HG03175 (cell line): ENCODE results near the gene LYSMD3.
"Not testable (repeated sequence)": the region's sequence is repeated elsewhere in the genome, so short reads cannot be mapped to it uniquely, and the experiment has no call there.

Experiments used
- ATAC-seq: cut with Tn5 transposase; IDR thresholded peaks from one replicate; pipeline ENCODE4 v1.9.1; 2021; ENCODE audit warnings: mild to moderate bottlenecking, moderate library complexity; ENCODE audit not compliant: unreplicated experiment

The LYSMD3 gene

DNA sequence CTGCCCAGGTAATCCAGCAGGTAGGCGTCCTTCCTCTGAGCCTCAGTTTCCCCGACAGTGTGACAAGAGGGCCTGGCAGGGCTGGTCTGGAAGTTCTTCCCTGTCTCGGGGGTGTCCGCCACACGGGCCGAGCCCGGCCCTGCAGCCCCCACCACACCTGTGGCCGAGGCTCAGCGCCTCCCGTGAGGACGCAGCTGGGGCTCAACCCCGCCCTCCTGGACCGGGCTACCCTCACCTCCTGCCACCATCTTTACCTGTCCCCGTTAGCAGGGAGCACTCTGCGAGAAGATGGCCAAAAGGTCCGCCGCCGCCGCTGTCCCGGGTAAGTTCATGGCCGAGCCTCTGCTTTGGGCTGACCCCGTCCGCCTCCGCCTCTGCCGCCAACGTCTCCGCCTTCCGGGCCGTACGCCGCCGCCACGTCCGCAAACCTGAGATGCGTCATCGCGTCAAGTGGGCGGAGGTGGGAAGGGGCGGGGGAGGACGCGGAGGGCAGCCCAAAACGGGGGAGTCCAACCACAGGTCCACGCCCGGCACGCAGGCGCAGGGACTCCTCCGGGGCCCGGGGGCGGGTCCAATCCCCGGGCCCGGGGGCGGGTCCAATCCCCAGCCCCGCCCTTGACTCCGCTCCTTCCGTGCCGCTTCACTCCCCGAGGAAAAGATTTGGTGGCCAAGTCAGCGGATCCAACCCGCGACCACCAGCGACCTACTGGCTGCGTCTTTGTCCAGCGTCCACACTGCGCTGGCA lies at the start of gene LYSMD3:
Gene LYSMD3 (minus strand): TSS at position 391 of the 745 bp plus-strand sequence. CDS start 4,295 bp downstream, outside the sequence.
- ATAC-seq, result peak; percentile 87

- not testable (repeated sequence) for ATAC-seq
These were observed 47.2 kb upstream of the LYSMD3 start for GRCh38 chr5:90576566-90576965.

GRCh38 chr5:90575712-90576111 lies 46.3 kb upstream of the LYSMD3 start:
- ATAC-seq, result no peak

DNA sequence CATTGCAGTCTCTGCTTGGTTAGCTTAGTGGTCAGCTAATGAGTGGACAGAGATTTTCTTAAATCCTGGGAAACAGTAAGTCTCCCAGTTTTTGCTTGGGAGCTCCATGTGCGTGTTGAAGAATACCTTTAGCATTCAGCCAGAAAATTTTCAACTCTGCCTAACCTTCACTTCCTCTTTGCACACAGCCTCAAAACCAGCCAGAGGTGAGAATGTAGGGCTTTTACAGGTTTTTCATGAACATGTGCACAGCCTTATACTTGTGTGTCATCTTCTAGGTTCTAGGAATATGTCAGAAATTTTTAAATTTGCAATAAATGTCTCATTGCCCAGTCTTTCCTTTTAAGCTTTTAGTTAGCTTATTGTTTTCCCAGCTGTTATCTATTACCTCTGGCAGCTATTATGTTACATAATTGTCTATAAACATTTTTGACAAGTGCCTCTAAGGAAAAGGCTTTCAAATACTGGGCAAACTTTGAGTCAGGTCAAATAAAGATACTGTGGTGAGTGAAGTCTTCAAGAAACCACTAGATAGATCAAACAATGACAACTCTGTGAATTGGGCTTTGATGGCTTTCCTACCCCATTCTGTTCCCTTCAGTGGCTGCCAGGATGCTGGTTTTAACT lies 41.9 kb upstream of the LYSMD3 start:
- ATAC-seq, result no peak

DNA sequence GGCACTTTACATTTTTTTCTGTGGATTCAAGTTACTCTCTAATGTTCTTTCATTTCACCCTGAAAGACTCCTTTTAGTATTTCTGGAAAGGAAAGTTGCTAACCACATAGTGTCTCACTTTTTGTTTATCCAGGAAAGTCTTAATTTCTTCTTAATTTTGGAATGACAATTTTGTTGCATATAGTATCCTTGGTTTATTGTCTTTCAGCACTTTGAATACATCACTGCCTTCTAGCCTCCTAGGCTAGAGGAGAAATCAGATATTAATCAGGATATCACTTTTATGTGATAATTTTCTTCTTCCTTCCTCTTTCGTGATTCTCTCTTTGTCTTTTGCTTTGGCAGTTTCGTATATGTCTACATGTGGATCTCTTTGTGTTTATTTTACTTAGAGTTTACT lies 40.6 kb upstream of the LYSMD3 start:
- ATAC-seq, result no peak

DNA sequence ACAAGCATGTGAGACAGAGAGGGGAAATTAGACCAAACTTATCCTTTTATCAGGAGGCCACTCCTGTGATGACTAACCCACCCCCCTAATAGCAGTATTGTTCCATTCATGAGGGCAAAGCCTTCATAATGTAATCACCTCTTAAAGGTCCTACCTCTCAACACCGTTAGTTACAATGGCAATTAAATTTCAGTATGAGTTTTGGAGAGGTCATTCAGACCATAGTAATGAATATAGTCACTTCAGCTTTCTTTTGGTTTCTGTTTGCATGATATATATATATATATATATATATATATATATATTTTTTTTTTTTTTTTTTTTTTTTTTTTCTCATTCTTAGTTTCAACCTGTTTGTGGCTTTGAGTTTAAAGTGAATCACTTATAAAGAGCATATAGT lies 39.7 kb upstream of the LYSMD3 start:
- ATAC-seq, result no peak

DNA sequence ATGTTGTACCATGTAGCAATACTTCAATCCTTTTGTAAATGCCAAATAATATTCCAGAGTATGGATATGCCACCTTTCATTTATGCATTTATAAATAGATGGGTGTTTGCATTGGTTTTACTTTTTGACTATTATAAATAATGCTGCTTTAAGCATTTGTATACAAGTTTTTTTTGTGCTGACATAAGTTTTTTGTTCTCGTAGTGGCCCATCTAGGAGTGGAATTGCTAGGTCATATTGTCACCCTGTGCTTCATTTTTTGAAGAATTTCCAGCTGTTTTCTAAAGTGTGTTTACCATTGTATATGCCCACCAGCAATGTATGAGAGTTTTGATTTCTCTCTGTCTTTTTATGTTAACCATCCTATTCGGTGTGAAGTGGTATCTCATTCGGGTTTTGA lies 36.1 kb upstream of the LYSMD3 start:
- no peak for ATAC-seq

- ATAC-seq, result no peak
These were observed 33.7 kb upstream of the LYSMD3 start for GRCh38 chr5:90563108-90563507.

- ATAC-seq, result no peak
These were observed 33.0 kb upstream of the LYSMD3 start for GRCh38 chr5:90562341-90562740.

- no peak for ATAC-seq
These were observed 32.4 kb upstream of the LYSMD3 start for GRCh38 chr5:90561766-90562165.

DNA sequence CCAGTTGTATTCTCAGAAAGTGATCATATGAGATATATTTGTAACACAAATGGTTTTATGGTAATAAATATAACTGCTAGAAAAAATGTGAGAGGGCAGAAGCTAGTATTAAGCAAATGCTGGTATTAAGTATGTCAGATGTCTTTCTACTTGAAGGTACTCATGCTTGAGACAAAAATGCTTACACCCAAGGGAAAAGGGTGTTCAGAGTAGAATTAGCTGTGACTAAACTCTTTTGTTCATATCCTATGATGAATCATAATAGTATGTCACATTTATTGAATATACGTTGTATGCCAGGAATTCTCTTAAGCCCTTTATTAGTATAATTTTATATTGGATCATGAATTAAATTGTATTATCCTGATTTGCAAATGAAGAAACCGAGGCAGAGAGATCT lies 31.4 kb upstream of the LYSMD3 start:
- ATAC-seq, result no peak

GRCh38 chr5:90558344-90559192 lies 29.2 kb upstream of the LYSMD3 start, which contains the start of gene ADGRV1:
Gene ADGRV1 (plus strand): TSS chr5:90558797. CDS start chr5:90558896, 99 bp downstream.
- no peak for ATAC-seq

DNA sequence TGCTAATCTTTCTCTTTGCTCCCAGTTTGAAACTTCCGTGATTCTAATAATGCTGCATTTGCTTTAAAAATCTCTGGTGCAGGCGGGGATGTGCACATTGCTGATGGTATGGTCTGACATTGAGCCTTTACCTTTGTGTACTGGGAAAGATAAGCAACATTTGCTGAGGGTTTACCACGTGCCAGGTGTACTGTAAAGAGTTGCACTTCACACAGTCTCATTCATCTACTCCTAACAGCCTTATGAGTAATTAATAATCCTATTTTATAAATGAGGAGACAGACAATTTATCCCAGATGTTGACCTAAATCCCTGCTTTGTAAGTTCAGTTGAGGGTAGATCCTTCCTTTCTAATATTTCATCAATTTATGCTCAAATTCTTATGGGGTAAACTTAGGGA lies 28.5 kb upstream of the LYSMD3 start:
- ATAC-seq, result no peak

DNA sequence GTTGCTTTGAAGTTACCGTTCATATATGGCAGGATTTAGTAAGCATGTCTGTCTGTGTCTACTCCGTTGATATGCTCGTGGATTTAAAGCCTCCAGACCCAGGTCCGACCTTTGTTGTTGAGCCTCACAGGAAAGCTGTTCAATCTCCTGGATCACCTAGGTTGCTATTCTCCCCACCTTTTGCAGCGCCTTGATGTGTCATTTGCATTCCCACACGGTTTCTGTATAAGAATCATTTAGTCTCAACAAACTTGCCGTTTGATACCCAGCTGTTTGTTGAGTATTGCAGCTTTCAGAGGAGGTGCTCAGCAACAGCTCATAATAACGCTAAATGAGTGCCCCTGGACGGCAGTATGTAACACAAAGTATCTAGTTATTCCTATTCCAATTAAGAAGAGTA lies 28.0 kb upstream of the LYSMD3 start:
- no peak for ATAC-seq

GRCh38 chr5:90555666-90556065 lies 26.3 kb upstream of the LYSMD3 start:
- no peak for ATAC-seq

DNA sequence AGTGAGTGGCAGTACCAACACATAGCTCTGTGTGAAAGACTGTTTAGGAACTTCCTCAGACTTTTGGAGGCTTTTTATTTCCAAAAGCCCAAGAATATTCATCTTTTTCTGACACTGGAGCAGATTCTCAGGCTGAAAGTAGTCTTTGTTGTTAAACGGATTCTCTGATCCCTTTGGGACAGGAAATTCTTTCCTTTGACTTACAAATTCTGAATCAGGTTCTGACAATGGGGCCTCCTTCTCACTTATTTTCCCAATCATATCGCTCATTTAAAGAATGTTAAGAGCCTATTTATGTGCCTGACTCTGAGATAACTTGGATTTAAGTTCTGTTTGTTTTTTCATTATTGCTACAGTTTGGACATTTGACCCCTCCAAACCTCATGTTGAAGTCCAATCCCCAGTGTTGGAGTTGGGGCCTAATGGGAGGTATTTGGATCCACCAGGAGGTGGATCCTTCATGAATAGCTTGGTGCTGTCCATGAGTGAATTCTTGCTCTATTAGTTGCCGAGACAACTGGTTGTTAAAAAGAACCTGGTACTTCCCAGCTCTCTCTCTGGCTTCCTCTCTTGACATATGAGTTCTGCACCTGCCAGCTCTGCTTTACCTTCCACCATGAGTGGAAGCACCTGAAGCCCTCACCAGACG lies 25.1 kb upstream of the LYSMD3 start:
- no peak for ATAC-seq

DNA sequence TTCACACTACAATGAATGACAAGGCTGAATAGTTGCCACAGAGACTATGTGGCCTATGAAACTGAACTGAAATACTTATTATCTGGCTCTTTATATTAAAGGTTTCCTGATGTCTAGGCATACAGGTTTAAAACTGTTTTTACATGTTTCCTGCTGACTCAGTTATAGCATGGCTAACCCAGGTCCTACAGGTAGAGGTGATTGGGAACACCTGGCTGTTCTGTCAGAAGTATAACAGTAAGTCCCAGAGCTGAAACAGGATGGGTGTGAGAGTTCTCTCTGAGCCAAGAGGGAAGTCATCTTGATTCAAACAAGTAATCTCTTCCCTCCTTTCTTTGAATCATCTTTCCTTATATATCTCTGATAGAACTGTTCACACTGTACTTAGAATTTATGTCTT lies 24.3 kb upstream of the LYSMD3 start:
- ATAC-seq, result no peak

GRCh38 chr5:90551376-90551775 lies 22.0 kb upstream of the LYSMD3 start:
- ATAC-seq, result no peak

GRCh38 chr5:90550963-90551362 lies 21.6 kb upstream of the LYSMD3 start:
- no peak for ATAC-seq

- ATAC-seq, result no peak
These were observed 20.4 kb upstream of the LYSMD3 start for GRCh38 chr5:90549729-90550275.

- ATAC-seq, result no peak
These were observed 19.8 kb upstream of the LYSMD3 start for GRCh38 chr5:90549223-90549622.
